GM23338 (cell line): ENCODE measurements around the gene CAPNS2.

Source experiments
- CREB1 ChIP-seq: fragments of 250-450 bp; sonication (Bioruptor Pico); IDR thresholded peaks from 2 replicates; pipeline ENCODE4 v1.5.0; 2020; ENCODE audit warnings: low read depth, mild to moderate bottlenecking, moderate library complexity
- EZH2 ChIP-seq: fragments of 200-600 bp; sonication (generic); IDR thresholded peaks from one replicate; pipeline ENCODE4 v1.8.0; 2017; ENCODE audit warnings: antibody characterized with exemption, mild to moderate bottlenecking, low read depth; ENCODE audit not compliant: unreplicated experiment
- EZH2phosphoT487 ChIP-seq: fragments of 200-600 bp; sonication (generic); IDR thresholded peaks from one replicate; pipeline ENCODE4 v1.8.1; 2018; ENCODE audit warnings: antibody characterized with exemption; ENCODE audit not compliant: unreplicated experiment
- NANOG ChIP-seq: IDR thresholded peaks from 2 replicates; pipeline ENCODE4 v1.6.1; 2016; ENCODE audit warnings: antibody characterized with exemption, borderline replicate concordance
- POLR2AphosphoS5 ChIP-seq: IDR thresholded peaks from 2 replicates; pipeline ENCODE4 v1.6.1; 2016; ENCODE audit warnings: antibody characterized with exemption, low read depth
- ZNF114 ChIP-seq: fragments of 250-450 bp; sonication (Bioruptor Pico); IDR thresholded peaks from 2 replicates; pipeline ENCODE4 v1.5.0; 2020; ENCODE audit warnings: mild to moderate bottlenecking, moderate library complexity
- TF ChIP-seq, protein P1 (sequence below), 2 experiments: fragments of 200-600 bp in 1 of 2; sonication (generic) in 1 of 2; conservative IDR thresholded peaks; 2 replicates each; pipeline versions ENCODE4 v1.5.1 to v1.6.1; 2016 to 2017; ENCODE audit warnings: antibody characterized with exemption in 2 of 2, low read depth in 2 of 2, mild to moderate bottlenecking in 2 of 2, moderate library complexity in 1 of 2
- TF ChIP-seq, protein P2 (sequence below): IDR thresholded peaks from one replicate; pipeline ENCODE4 v1.6.1; 2018; ENCODE audit warnings: antibody characterized with exemption; ENCODE audit not compliant: unreplicated experiment
- TF ChIP-seq, protein P3 (sequence below): IDR thresholded peaks from 2 replicates; pipeline ENCODE4 v1.6.1; 2016; ENCODE audit warnings: antibody characterized with exemption
- TF ChIP-seq, protein P4 (sequence below): fragments of 250-450 bp; sonication (Bioruptor Pico); IDR thresholded peaks from 2 replicates; pipeline ENCODE4 v1.5.0; 2020; ENCODE audit warnings: mild to moderate bottlenecking, moderate library complexity

DNA sequence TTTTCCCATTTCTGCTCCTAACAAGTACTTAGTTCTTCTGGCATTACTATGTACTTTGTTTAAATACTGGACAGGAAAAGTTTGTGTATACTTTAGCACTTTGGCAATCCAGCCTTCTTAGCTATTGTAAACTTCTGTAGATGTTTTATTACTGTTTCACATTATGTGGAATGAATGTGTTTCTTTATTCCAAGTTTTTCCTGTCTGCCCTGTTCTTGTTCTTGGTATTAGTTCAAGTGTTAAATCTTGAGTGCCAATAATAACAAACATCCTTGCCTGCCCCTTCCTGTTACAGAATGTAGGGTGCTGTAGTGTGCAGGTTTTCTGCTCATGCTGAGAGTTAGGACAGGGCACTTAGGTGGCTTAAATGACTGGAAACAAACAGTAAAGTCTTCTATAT lies 7.3 kb upstream of the CAPNS2 start:
- TF ChIP-seq ZNF114 (CRISPR knock-in tag) (no peak), POLR2AphosphoS5 (no peak), EZH2 (no peak), EZH2phosphoT487 (no peak), CREB1 (CRISPR knock-in tag) (no peak), NANOG (no peak)
- TF ChIP-seq, protein P1, sequence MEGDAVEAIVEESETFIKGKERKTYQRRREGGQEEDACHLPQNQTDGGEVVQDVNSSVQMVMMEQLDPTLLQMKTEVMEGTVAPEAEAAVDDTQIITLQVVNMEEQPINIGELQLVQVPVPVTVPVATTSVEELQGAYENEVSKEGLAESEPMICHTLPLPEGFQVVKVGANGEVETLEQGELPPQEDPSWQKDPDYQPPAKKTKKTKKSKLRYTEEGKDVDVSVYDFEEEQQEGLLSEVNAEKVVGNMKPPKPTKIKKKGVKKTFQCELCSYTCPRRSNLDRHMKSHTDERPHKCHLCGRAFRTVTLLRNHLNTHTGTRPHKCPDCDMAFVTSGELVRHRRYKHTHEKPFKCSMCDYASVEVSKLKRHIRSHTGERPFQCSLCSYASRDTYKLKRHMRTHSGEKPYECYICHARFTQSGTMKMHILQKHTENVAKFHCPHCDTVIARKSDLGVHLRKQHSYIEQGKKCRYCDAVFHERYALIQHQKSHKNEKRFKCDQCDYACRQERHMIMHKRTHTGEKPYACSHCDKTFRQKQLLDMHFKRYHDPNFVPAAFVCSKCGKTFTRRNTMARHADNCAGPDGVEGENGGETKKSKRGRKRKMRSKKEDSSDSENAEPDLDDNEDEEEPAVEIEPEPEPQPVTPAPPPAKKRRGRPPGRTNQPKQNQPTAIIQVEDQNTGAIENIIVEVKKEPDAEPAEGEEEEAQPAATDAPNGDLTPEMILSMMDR (conservative IDR thresholded peaks at IDR 0.05; ENCODE audit: low read depth in 2 of 2), result no peak
- TF ChIP-seq, protein P2, sequence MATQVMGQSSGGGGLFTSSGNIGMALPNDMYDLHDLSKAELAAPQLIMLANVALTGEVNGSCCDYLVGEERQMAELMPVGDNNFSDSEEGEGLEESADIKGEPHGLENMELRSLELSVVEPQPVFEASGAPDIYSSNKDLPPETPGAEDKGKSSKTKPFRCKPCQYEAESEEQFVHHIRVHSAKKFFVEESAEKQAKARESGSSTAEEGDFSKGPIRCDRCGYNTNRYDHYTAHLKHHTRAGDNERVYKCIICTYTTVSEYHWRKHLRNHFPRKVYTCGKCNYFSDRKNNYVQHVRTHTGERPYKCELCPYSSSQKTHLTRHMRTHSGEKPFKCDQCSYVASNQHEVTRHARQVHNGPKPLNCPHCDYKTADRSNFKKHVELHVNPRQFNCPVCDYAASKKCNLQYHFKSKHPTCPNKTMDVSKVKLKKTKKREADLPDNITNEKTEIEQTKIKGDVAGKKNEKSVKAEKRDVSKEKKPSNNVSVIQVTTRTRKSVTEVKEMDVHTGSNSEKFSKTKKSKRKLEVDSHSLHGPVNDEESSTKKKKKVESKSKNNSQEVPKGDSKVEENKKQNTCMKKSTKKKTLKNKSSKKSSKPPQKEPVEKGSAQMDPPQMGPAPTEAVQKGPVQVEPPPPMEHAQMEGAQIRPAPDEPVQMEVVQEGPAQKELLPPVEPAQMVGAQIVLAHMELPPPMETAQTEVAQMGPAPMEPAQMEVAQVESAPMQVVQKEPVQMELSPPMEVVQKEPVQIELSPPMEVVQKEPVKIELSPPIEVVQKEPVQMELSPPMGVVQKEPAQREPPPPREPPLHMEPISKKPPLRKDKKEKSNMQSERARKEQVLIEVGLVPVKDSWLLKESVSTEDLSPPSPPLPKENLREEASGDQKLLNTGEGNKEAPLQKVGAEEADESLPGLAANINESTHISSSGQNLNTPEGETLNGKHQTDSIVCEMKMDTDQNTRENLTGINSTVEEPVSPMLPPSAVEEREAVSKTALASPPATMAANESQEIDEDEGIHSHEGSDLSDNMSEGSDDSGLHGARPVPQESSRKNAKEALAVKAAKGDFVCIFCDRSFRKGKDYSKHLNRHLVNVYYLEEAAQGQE, result no peak
- TF ChIP-seq, protein P3, sequence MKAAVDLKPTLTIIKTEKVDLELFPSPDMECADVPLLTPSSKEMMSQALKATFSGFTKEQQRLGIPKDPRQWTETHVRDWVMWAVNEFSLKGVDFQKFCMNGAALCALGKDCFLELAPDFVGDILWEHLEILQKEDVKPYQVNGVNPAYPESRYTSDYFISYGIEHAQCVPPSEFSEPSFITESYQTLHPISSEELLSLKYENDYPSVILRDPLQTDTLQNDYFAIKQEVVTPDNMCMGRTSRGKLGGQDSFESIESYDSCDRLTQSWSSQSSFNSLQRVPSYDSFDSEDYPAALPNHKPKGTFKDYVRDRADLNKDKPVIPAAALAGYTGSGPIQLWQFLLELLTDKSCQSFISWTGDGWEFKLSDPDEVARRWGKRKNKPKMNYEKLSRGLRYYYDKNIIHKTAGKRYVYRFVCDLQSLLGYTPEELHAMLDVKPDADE, result no peak
- TF ChIP-seq, protein P4, sequence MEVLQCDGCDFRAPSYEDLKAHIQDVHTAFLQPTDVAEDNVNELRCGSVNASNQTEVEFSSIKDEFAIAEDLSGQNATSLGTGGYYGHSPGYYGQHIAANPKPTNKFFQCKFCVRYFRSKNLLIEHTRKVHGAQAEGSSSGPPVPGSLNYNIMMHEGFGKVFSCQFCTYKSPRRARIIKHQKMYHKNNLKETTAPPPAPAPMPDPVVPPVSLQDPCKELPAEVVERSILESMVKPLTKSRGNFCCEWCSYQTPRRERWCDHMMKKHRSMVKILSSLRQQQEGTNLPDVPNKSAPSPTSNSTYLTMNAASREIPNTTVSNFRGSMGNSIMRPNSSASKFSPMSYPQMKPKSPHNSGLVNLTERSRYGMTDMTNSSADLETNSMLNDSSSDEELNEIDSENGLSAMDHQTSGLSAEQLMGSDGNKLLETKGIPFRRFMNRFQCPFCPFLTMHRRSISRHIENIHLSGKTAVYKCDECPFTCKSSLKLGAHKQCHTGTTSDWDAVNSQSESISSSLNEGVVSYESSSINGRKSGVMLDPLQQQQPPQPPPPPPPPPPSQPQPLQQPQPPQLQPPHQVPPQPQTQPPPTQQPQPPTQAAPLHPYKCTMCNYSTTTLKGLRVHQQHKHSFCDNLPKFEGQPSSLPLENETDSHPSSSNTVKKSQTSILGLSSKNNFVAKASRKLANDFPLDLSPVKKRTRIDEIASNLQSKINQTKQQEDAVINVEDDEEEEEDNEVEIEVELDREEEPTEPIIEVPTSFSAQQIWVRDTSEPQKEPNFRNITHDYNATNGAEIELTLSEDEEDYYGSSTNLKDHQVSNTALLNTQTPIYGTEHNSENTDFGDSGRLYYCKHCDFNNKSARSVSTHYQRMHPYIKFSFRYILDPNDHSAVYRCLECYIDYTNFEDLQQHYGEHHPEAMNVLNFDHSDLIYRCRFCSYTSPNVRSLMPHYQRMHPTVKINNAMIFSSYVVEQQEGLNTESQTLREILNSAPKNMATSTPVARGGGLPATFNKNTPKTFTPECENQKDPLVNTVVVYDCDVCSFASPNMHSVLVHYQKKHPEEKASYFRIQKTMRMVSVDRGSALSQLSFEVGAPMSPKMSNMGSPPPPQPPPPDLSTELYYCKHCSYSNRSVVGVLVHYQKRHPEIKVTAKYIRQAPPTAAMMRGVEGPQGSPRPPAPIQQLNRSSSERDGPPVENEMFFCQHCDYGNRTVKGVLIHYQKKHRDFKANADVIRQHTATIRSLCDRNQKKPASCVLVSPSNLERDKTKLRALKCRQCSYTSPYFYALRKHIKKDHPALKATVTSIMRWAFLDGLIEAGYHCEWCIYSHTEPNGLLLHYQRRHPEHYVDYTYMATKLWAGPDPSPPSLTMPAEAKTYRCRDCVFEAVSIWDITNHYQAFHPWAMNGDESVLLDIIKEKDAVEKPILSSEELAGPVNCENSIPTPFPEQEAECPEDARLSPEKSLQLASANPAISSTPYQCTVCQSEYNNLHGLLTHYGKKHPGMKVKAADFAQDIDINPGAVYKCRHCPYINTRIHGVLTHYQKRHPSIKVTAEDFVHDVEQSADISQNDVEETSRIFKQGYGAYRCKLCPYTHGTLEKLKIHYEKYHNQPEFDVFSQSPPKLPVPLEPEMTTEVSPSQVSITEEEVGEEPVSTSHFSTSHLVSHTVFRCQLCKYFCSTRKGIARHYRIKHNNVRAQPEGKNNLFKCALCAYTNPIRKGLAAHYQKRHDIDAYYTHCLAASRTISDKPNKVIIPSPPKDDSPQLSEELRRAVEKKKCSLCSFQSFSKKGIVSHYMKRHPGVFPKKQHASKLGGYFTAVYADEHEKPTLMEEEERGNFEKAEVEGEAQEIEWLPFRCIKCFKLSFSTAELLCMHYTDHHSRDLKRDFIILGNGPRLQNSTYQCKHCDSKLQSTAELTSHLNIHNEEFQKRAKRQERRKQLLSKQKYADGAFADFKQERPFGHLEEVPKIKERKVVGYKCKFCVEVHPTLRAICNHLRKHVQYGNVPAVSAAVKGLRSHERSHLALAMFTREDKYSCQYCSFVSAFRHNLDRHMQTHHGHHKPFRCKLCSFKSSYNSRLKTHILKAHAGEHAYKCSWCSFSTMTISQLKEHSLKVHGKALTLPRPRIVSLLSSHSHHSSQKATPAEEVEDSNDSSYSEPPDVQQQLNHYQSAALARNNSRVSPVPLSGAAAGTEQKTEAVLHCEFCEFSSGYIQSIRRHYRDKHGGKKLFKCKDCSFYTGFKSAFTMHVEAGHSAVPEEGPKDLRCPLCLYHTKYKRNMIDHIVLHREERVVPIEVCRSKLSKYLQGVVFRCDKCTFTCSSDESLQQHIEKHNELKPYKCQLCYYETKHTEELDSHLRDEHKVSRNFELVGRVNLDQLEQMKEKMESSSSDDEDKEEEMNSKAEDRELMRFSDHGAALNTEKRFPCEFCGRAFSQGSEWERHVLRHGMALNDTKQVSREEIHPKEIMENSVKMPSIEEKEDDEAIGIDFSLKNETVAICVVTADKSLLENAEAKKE (CRISPR knock-in tag), result no peak
